GM12892 (cell line): Measurements from ENCODE around the gene NKAIN1.
"Not testable (repeated sequence)": the region's sequence is repeated elsewhere in the genome, so short reads cannot be mapped to it uniquely, and the experiment has no call there.

Experiments used
- DNase-seq: peaks from one replicate; pipeline ENCODE4 v3.0.0; 2011; ENCODE audit not compliant: insufficient read length
- FAIRE-seq: peaks from 2 replicates; lab custom pipeline; 2011; peaks lifted over from hg19 to GRCh38; lab: Jason Lieb, UNC
- POLR2A ChIP-seq: IDR thresholded peaks from 2 replicates; pipeline ENCODE4 v1.6.1; 2011; ENCODE audit warnings: low read depth, low read length, control low read depth
- POLR2AphosphoS5 ChIP-seq: IDR thresholded peaks from 2 replicates; pipeline ENCODE4 v1.6.1; 2011; ENCODE audit warnings: low read depth, low read length, control low read depth
- TAF1 ChIP-seq: IDR thresholded peaks from 2 replicates; pipeline ENCODE4 v1.6.1; 2011; ENCODE audit warnings: low read depth, mild to moderate bottlenecking, control low read depth, low read length, borderline replicate concordance

The NKAIN1 gene

DNA sequence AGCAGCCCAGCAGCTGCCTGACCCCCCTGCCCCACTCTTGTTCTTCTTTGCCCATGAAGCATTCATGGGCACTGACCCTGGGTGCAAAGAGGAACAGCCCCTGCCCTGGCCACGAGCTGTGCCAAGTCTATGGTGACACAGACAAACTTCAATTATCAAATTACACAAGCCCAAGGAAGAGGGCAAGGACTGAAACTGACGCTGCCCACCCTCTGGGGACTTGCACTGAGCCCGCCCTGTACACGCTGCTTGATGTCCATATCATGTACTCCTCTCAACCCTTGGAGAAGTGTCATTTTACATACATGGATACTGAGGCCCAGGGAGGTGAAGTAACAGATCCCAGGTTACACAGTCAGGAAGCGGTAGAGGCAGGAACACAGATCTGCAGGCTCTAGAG, 32.1 kb downstream of the NKAIN1 start:
- DNase-seq (no peak), FAIRE-seq (no peak)
- TF ChIP-seq POLR2A (no peak), POLR2AphosphoS5 (no peak), TAF1 (no peak)

- DNase-seq (no peak), FAIRE-seq (no peak)
- no peak for TF ChIP-seq POLR2AphosphoS5
- TF ChIP-seq TAF1, result no peak
- TF ChIP-seq POLR2A, result no peak
Measured at GRCh38 chr1:31207046-31207445, 32.6 kb downstream of the NKAIN1 start.

DNA sequence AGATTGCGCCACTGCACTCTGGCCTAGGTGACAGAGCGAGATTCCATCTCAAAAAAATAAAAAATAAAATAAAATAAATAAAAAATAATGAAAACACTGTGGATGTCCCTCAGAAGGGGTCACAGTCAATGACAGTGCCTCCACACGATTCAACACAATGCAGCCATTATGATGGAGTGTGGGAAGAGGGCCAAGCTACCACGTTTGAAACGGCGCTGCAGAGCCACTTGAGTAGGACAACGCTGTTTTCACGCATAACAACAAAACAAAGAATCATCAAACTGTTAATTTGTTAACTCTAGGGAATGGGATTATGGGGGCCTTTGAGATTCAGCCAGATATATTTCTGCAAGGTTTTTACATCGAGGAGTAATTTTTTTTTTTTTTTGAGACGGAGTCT, 36.5 kb downstream of the NKAIN1 start:
- no peak for TF ChIP-seq POLR2A
- TF ChIP-seq POLR2AphosphoS5, result no peak
- TF ChIP-seq TAF1, result no peak
- FAIRE-seq (no peak), DNase-seq (no peak)

DNA sequence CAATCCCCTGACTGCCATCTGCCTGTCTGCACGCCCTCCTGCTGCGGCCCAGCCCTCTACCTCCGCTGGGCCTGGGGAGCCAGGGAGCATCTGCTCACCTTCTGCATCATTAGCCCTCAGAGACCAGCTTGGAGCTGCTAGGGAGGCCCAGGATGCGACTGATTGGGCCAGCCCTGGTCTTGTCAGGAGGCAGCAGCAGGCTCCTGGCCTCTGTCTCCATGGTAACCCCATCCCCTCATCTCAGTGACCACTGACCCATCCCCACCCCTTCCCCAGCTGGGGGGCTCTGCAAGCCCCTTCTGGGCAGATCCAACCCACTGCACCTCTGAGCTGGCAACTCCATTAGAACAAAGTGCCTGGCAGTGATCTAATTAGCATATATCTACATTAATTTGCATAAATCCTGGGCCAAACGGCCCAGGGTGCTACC, 37.7 kb downstream of the NKAIN1 start:
- TF ChIP-seq POLR2A (no peak), TAF1 (no peak), POLR2AphosphoS5 (no peak)
- DNase-seq (no peak), FAIRE-seq (no peak)

- FAIRE-seq (no peak), DNase-seq (no peak)
- TF ChIP-seq POLR2A, result no peak
- TF ChIP-seq POLR2AphosphoS5, result no peak
- TF ChIP-seq TAF1, result no peak
Measured at GRCh38 chr1:31199949-31200348, 39.7 kb downstream of the NKAIN1 start.

DNA sequence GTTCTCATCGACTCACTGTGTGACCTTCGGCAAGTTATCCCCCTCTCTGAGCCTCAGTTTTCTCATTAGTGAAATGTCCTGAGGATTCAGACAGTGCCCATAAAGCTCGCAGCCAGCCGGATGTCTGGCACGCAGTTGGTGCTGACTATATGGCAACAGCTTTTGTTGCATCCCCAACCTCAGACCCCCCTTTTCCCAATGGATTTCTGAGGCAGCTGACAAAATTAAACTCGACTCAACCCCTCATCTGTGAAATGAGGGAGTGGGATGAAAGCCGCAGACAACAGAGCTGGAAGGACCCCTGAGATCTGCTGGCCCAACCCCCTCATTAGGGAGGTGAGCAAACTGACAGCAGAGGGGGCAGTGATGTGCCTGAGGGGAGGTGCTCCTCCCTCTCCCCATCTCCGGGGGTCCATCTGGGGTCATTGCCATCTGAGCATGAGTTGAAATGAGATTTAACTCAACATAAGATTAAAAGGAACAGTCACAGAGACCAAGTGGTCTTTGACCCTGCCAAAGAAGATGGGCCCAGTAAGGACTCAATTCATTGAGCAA, 40.4 kb downstream of the NKAIN1 start:
- no peak for TF ChIP-seq POLR2A
- TF ChIP-seq TAF1, result no peak
- no peak for TF ChIP-seq POLR2AphosphoS5
- FAIRE-seq, result no peak
- DNase-seq, result no peak

- FAIRE-seq, result no peak
- no peak for DNase-seq
- TF ChIP-seq POLR2AphosphoS5 (no peak), POLR2A (no peak), TAF1 (no peak)
Measured at GRCh38 chr1:31198600-31198999, 41.1 kb downstream of the NKAIN1 start.

DNA sequence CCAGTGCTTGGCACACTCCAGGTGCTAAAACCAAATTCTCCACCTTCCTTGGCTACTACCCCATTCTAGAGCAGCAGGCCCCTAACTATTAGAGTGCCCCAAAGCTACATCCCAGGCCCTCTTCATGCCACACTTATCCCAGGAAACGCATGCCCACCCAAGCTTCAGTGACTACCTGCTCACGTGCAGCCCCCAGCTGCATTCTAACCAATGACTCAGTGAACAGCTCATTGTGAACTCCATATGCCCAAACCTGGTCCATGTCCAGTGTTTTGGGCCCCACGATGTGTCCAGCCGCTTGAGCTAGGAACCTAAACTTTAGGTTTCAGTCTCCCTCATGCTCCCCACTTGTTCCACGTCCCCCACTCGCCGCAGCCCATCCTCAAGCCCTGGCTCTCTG, 41.5 kb downstream of the NKAIN1 start:
- no peak for FAIRE-seq
- TF ChIP-seq TAF1 (no peak), POLR2A (no peak), POLR2AphosphoS5 (no peak)
- DNase-seq, result no peak

GRCh38 chr1:31196685-31197084, 43.0 kb downstream of the NKAIN1 start:
- no peak for FAIRE-seq
- DNase-seq, result no peak
- TF ChIP-seq TAF1, result no peak
- TF ChIP-seq POLR2A, result no peak
- TF ChIP-seq POLR2AphosphoS5, result no peak

DNA sequence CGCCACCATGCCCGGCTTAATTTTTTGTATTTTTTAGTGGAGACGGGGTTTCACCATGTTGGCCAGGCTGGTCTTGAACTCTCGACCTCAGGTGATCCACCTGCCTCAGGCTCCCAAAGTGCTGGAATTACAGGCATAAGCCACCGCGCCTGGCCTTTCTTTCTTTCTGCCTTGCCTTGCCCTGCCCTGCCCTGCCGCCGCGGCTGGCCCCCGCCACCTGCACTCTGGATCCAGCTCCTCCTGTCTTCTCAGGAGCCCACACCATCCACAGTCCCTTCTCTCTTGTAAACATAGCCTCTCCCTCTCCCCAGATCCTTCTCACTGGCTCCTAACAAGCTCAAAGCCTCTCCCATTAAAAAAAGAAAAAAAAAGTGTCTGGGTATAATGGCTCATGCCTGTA, 44.4 kb downstream of the NKAIN1 start:
- not testable (repeated sequence) for FAIRE-seq, DNase-seq

DNA sequence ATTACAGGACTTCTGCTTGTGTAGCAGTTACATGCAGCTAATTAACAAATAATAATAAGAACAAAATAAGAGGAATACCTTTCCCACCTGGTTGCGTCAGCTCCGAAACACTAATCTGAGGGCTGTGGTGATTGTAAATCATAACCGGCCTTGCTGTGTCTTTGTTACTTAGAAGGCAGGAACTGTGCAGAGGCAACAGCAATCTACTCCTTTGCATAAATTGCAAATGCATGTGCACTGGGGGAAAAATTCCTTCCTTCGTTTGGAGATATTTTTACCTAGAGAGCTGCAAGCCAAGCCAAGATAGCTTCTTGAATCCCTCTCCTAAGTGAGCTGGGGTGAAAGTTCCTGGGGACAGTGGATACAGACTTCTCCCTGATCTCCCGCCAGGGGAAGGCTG, 46.0 kb downstream of the NKAIN1 start:
- no peak for DNase-seq
- no peak for FAIRE-seq
- TF ChIP-seq POLR2AphosphoS5 (no peak), TAF1 (no peak), POLR2A (no peak)

- FAIRE-seq, result no peak
- no peak for DNase-seq
- TF ChIP-seq TAF1 (no peak), POLR2A (no peak), POLR2AphosphoS5 (no peak)
Measured at GRCh38 chr1:31191281-31191680, 48.4 kb downstream of the NKAIN1 start.

- DNase-seq (no peak), FAIRE-seq (no peak)
- no peak for TF ChIP-seq POLR2A
- no peak for TF ChIP-seq POLR2AphosphoS5
- no peak for TF ChIP-seq TAF1
Measured at GRCh38 chr1:31189696-31190674, 49.7 kb downstream of the NKAIN1 start.
